Epithelial cell of prostate (primary cell): Measurements from ENCODE around the gene AP2A2.

ENCODE experiments used
- DNase-seq: peaks from one replicate; pipeline ENCODE4 v3.0.0-alpha.2; 2011; ENCODE audit warnings: low read depth, low spot score
- H3K27ac ChIP-seq: fragments of 450-650 bp; 2 replicates; pipeline ENCODE4 v1.5.1; 2017; ENCODE audit warnings: mild to moderate bottlenecking

The AP2A2 gene

DNA sequence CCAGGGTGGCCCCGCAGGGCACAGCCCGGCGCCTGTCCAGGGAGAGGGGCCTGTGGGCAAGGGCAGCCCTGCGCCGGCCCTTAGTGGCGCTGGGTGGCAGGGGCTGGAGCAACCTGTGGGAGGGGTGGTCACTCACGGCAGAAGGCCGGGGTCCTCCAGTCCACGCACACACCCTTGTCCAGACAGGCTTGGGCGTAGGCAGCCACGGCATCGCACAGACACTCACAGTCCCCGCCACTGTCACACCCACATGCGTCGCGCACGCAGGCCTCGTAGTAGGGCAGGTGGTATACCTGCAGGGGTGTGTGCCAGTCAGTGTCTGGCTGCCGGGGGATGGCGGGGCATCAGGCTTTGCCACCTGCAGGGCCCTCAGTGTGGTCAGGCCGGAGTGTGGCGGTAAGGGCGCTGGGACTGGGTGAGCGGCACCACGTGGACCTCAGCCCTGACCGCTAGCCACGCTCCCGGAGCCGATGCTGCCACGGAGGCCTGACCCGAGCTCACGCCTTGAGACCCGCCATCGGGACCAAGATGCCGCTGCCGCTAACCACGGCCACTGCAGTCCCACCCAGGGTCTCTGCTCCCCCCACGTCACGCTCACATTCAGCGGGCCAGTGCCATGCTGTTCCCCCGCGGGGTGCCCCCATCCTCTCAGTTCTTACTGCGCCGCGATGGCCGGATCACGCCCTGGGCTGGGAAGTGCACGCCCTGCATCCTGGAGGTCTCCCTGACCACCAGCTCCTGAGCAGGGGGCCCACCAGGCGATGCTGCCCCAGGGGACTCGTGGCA lies 98.3 kb downstream of the AP2A2 start:
- DNase-seq = no peak

GRCh38 chr11:1024597-1025409 lies 99.1 kb downstream of the AP2A2 start:
- no peak overlapping the region for H3K27ac ChIP-seq
- no peak for DNase-seq

More for the DNA sequence above, 98.3 kb downstream of the AP2A2 start:
- no peak overlapping the region for H3K27ac ChIP-seq

GRCh38 chr11:1025410-1026162 lies 99.9 kb downstream of the AP2A2 start:
- no peak for DNase-seq
- H3K27ac ChIP-seq = no peak overlapping the region

- H3K27ac ChIP-seq = no peak overlapping the region
These were observed 100.4 kb downstream of the AP2A2 start for GRCh38 chr11:1026163-1026450.

DNA sequence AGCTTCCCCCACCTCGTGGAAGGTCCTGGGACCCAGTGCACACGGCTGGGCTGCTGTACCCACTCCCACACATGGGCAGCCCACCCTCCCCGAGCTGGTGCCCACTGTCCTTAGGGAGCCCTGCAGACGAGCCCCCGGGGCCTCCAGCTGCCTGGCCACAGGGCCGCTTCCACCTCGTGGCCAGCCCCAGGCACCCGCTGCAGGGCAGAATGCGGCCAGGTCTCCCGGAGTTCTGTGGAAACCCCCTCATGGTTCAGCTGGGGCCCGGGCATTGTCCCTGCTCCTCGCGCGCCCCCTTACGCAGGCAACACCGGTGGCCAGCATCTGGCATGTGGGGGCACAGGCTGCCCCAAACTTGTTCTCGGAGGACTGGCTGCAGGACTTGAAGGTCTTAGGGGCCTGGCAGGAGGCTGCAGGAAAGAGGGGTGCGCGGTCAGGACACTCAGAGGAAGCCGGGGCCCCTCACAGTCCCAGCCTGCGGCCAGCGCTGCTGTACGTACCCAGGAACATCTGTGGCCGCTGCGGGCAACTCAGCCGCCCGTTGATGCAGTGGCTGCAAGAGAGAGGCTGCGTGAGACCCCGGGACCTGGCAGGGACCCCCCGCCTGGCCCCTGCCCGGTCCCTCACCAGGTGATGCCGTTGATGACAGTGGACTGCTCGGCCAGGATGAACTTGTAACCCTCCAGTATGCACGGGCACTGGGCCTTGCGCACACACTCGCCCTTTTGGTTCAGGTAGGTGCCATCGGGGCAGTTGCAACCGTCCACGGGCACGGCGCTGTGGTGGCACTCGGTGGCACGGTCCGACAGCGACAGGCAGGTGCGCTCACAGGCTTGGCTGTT lies 101.2 kb downstream of the AP2A2 start:
- DNase-seq = no peak
- no peak overlapping the region for H3K27ac ChIP-seq

More at GRCh38 chr11:1026163-1026450, 100.4 kb downstream of the AP2A2 start:
- no peak for DNase-seq

DNA sequence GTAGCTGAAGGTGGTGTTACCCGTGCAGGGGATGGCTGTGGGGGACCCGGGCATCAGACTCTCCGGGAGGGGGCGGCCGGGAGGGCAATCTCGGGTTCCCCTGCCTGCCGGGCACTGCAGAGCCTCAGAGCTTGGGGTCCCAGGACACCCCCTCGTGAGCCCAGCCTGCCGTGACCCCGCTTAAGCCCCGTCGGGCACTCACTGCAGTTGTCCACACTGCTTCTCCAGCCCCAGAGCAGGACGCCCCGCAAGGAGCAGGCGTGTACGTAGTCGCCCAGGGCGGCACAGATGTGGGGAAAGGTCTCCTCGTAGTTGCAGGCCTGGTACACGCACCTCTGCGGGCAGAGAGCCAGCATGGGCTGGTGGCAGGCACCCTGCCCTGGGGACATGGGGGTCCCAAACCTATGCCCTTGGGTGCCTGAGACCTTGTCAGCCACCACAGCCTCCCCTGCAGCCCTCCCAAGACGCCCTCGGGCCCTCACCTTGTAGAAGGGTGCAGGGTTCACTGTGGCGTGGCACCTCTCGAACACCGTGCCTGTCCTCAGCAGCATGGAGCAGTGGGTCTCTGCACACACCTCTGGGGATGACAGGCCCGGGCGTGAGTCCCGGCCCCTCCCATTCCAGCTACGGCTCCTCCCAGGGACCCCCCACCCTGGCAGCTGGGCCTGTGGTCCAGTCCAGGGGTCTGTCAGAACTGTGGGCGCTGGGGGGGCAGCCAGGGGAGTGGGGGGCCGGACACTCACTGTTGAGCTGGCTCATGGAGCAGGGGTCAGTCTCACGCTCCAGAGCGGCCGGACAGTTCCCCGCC lies 102.0 kb downstream of the AP2A2 start:
- no peak overlapping the region for H3K27ac ChIP-seq

GRCh38 chr11:1028291-1028540 lies 102.5 kb downstream of the AP2A2 start:
- DNase-seq = no peak

More for the DNA sequence above, 102.0 kb downstream of the AP2A2 start:
- no peak for DNase-seq

GRCh38 chr11:1028616-1029015 lies 102.9 kb downstream of the AP2A2 start:
- H3K27ac ChIP-seq = no peak overlapping the region
- DNase-seq = no peak

More at GRCh38 chr11:1028291-1028540, 102.5 kb downstream of the AP2A2 start:
- no peak overlapping the region for H3K27ac ChIP-seq

DNA sequence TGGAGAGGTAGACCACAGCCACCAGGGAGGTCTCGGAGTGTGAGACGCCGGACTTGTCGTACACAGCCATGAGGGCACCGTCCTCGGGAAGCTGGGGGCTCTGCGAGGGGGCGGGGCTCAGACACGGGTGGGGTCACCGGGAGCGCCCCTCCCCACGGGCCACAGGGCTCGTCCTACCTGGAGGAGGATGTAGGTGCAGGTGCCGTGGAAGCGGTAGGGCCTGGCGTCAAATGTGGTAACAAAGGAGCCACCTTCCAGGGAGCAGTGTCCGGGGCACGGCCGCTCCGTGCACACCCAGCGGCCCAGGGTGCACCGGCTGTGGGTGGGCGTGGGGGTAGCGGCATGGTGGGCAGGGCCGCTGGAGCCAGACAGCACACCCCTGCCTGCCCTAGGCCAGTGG lies 103.4 kb downstream of the AP2A2 start:
- no peak for DNase-seq
- no peak overlapping the region for H3K27ac ChIP-seq

DNA sequence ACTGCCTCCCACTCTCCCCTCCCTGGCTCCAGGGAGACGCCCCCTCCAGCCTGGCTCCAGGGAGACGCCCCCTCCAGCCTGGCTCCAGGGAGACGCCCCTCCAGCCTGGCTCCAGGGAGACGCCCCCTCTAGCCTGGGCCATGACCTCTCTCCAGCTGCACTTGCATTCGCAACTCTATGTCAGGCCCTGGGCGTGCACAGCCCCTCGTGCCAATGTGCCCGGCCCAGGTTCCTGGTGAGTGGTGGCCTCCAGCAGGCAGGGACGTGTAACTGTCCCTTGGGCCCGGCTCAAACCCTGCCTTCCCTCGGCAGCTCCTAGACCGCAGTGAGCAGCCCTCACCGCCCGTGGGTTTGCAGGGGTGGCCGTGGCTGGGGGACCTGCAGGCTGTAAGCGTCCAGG lies 104.0 kb downstream of the AP2A2 start:
- H3K27ac ChIP-seq = no peak overlapping the region
- no peak for DNase-seq

GRCh38 chr11:1030086-1030485 lies 104.4 kb downstream of the AP2A2 start:
- no peak for DNase-seq

DNA sequence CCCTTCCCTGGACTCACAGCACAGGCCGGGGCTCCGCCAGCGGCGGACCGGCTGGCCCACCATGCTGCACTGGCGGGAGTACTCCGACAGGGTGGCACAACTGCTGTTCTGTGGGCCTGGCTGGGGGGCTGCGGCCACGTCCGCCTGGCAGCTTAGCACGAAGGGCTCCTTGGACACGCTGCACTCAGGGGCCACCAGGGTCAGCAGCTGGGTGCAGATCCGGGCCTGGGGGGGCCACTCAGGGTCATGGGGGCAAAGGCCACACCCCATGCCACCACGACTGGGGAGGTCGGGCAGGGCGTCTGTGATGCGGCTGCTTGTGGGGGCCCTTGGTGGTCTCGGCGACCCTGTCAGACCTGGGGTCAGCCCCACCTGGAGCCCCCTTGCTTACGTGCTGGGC lies 104.9 kb downstream of the AP2A2 start:
- DNase-seq = no peak
- H3K27ac ChIP-seq = no peak overlapping the region

More at GRCh38 chr11:1030086-1030485, 104.4 kb downstream of the AP2A2 start:
- H3K27ac ChIP-seq = no peak overlapping the region

GRCh38 chr11:1031121-1031899 lies 105.6 kb downstream of the AP2A2 start:
- no peak overlapping the region for H3K27ac ChIP-seq
- DNase-seq = no peak

DNA sequence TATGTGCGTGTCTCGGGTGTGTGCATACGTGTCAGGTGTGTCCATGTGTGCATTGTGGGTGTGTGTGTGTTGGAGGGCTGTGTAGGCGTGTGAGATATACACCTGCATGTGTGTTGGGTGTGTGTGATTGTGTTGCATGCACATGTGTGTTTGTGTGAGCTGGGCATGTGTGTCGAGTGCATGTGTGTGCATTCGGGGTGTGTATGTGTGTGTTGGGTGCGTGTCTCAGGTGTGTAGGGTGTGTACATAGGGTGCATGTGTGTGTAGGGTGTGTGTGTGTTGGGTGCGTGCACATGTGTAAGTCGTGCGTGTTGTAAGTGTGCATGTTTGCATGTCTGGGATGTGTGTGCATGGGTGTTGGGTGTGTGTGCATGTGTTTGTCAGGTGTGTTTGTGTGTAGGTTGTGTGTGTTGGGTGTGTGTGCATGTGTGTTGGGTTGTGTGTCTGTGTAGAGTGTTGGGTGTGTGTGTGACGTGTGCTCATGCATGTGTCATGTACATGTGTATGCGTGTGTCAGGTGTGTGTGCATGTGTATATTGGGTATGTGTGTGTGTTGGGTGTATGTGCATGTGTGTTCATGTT lies 106.7 kb downstream of the AP2A2 start:
- H3K27ac ChIP-seq = no peak overlapping the region
- DNase-seq = no peak

DNA sequence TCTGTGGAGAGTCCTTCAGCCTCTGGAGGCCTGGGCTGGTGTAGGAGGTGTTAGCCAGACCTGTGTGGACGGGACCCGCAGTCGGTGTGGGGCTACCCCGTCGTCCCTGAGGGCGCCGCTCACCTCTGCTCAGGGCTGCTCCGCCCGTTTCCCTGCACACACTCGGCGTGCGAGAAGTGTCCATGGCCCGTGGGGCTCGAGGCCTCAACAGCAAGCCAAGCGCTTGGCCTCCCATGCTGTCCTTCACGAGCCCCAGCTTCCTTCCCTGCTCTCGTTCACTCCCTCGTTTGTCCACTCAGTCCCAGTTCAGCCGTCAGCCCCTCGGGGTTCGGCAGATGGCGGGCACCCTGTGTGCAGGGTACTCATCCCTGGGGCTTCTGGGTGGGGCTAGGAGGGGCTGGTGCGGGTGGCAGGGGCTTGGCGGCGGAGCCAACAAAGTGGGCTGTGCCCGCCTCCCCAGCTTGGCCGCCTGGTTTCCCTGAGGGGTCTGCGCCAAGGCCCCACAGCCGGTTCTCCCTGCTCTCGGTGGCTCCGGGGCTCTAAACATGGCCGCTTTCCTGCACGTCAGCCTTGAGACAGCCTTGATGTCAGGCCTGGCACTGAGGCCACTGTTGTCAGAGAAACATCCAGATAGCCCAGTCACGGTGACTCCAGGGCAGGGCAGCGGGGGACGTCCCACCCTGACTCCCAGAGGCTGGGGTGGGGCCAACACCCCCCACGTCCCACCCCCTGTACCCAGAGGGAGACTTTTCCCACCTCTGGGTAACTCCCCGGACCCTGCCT lies 107.5 kb downstream of the AP2A2 start:
- no peak overlapping the region for H3K27ac ChIP-seq
- no peak for DNase-seq

DNA sequence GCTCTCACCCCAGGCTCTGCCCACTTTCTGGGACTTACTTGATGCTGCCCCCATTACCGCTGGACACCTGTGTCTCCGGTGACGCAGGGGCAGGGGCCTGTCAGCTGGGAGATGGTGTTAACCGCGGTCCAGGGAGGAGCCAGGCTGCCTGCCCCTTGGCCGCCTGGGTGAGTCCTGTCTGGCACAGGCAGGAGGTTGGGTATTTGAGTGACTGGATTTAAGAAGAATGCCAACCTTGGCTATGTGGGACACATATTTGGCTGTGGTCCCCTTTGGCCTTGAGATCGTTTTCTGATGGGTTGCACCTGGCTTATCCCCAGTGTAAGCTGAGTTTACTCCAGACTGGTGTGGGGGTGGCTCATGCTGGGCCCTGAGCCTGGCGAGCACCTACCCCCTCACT lies 108.3 kb downstream of the AP2A2 start:
- DNase-seq = no peak
- H3K27ac ChIP-seq = no peak overlapping the region

GRCh38 chr11:1034456-1035295 lies 109.0 kb downstream of the AP2A2 start:
- DNase-seq = no peak
- no peak overlapping the region for H3K27ac ChIP-seq
